K562 treated with DMSO at 1 percent for 48 hours (cell line): ENCODE measurements around the gene SNX19. TPM values are rescaled to one million over a fixed set of nuclear protein-coding genes. Genes with fewer than 3 reads are reported as not detected.

ENCODE experiments used
- total RNA-seq: library from RNA; unstranded; fragments of 300-600 nt; gene quantifications from 2 replicates; pipeline ENCODE4 v1.2.3, GENCODE V29; 2022; ENCODE audit warnings: low replicate concordance; ENCODE audit errors: extremely low read depth

Gene SNX19
- not detected in 2 replicates for total RNA-seq

GRCh38 chr11:130916238-130916855 lies at the start of gene SNX19:
SNX19 (minus strand) TSS chr11:130916479; CDS start chr11:130915939, 540 bp downstream.

